ENCODE measurements around the gene AXIN2.

- no peak for TF ChIP-seq CTCF (tag by site-specific recombination; IDR thresholded peaks at IDR 0.05)
- TF ChIP-seq GLIS2 (tag by site-specific recombination; IDR thresholded peaks at IDR 0.05): no peak
- no peak for TF ChIP-seq ZBTB6 (tag by site-specific recombination; IDR thresholded peaks at IDR 0.05)
- no peak for TF ChIP-seq ZNF148 (tag by site-specific recombination; IDR thresholded peaks at IDR 0.05; ENCODE audit: borderline replicate concordance)
- no peak for TF ChIP-seq ZNF548 (tag by site-specific recombination; IDR thresholded peaks at IDR 0.05)
- TF ChIP-seq TSHZ1 (tag by site-specific recombination; IDR thresholded peaks at IDR 0.05; ENCODE audit: borderline replicate concordance): no peak
Observed at GRCh38 chr17:65586899-65587298, 25.5 kb upstream of the AXIN2 start.
